H1 (cell line): ENCODE data around the gene RPS6KA2. TPM values are rescaled to one million over a fixed set of nuclear protein-coding genes. Genes with fewer than 3 reads are reported as not detected.

Source experiments
- CTCF ChIA-PET: fragments of 300-600 bp; sonication (Branson Sonifier 250); formaldehyde crosslinking; loops from one replicate; lab custom pipeline; 2021; ENCODE audit not compliant: partially characterized antibody; lab: Charles Lee
- POLR2A ChIA-PET: fragments of 300-600 bp; sonication (Branson Sonifier 250); formaldehyde crosslinking; loops from one replicate; lab custom pipeline; 2021; ENCODE audit warnings: inconsistent platforms; ENCODE audit not compliant: partially characterized antibody; lab: Charles Lee
- DNase-seq, 2 experiments: peaks; one replicate each; pipeline versions ENCODE4 v3.0.0 to v3.0.0-alpha.2; 2010 to 2022; ENCODE audit warnings: low spot score in 2 of 2, low read depth in 1 of 2, mixed read lengths in 1 of 2
- FAIRE-seq: peaks from 2 replicates; lab custom pipeline; 2011; peaks lifted over from hg19 to GRCh38; lab: Jason Lieb, UNC
- H2AFZ ChIP-seq: 2 replicates; pipeline ENCODE4 v1.8.1; 2012; ENCODE audit warnings: low read length, inconsistent platforms
- H2AK5ac ChIP-seq: 2 replicates; pipeline ENCODE4 v1.6.1; 2013; ENCODE audit warnings: low read depth, low read length
- H2BK120ac ChIP-seq: replicated peaks from 2 replicates; pipeline ENCODE3; 2013; ENCODE audit warnings: low read depth, low read length, inconsistent platforms
- H2BK12ac ChIP-seq: 2 replicates; pipeline ENCODE4 v1.6.1; 2013; ENCODE audit warnings: low read depth, low read length
- H2BK15ac ChIP-seq: 2 replicates; pipeline ENCODE4 v1.6.1; 2013; ENCODE audit warnings: low read length
- H2BK20ac ChIP-seq: 2 replicates; pipeline ENCODE4 v1.6.1; 2013; ENCODE audit warnings: low read length
- H2BK5ac ChIP-seq: 2 replicates; pipeline ENCODE4 v1.6.1; 2013; ENCODE audit warnings: low read depth, low read length
- H3K14ac ChIP-seq: 2 replicates; pipeline ENCODE4 v1.6.1; 2013; ENCODE audit warnings: inconsistent platforms; ENCODE audit not compliant: insufficient read length
- H3K18ac ChIP-seq: 2 replicates; pipeline ENCODE4 v1.6.1; 2013; ENCODE audit warnings: low read length; ENCODE audit errors: extremely low read depth
- H3K23ac ChIP-seq: 2 replicates; pipeline ENCODE4 v1.6.1; 2013; ENCODE audit warnings: inconsistent platforms; ENCODE audit not compliant: insufficient read length
- H3K23me2 ChIP-seq: 2 replicates; pipeline ENCODE4 v1.6.1; 2013; ENCODE audit warnings: low read depth, low read length
- H3K27ac ChIP-seq: 2 replicates; pipeline ENCODE4 v1.6.1; 2011; ENCODE audit warnings: low read depth, low read length, inconsistent platforms
- H3K27me3 ChIP-seq, 4 experiments: replicated peaks in 1 of 4; 1 replicate in 1 of 4; 2 replicates in 3 of 4; pipeline versions ENCODE4 v1.6.1 to v1.8.1; 2011 to 2013; ENCODE audit warnings: low read length in 3 of 4, mild to moderate bottlenecking in 3 of 4, inconsistent platforms in 2 of 4, mixed read lengths in 2 of 4, moderate library complexity in 1 of 4; ENCODE audit not compliant: control insufficient read depth in 3 of 4, insufficient read depth in 3 of 4; ENCODE audit errors: extremely low read depth in 1 of 4
- H3K36me3 ChIP-seq, 4 experiments: 2 replicates each; pipeline versions ENCODE4 v1.6.1 to v1.8.1; 2011 to 2013; ENCODE audit warnings: mild to moderate bottlenecking in 4 of 4, low read length in 3 of 4, moderate library complexity in 2 of 4, control low read depth in 1 of 4, inconsistent platforms in 1 of 4; ENCODE audit not compliant: insufficient read depth in 4 of 4, control insufficient read depth in 2 of 4
- H3K4ac ChIP-seq: replicated peaks from 2 replicates; pipeline ENCODE3; 2013; ENCODE audit warnings: low read length, low read depth, mixed read lengths, inconsistent platforms; ENCODE audit not compliant: insufficient read length
- H3K4me1 ChIP-seq, 4 experiments: replicated peaks in 1 of 4; 1 replicate in 1 of 4; 2 replicates in 3 of 4; pipeline versions ENCODE4 v1.6.1 to v1.8.1; 2011 to 2013; ENCODE audit warnings: low read length in 3 of 4, inconsistent platforms in 2 of 4, mixed read lengths in 1 of 4; ENCODE audit not compliant: insufficient read depth in 4 of 4, control insufficient read depth in 3 of 4
- H3K4me2 ChIP-seq, 2 experiments: 2 replicates each; pipeline versions ENCODE4 v1.6.1 to v1.8.1; 2011 to 2013; ENCODE audit warnings: low read depth in 2 of 2, low read length in 2 of 2, control low read depth in 1 of 2, inconsistent platforms in 1 of 2, mild to moderate bottlenecking in 1 of 2; ENCODE audit not compliant: insufficient read depth in 1 of 2
- H3K4me3 ChIP-seq, 4 experiments: fragments of 200-600, 300-600 bp in 1 of 4; sonication (generic), shearing (Covaris generic), sonication (Bioruptor Twin) in 1 of 4; 2 replicates each; pipeline versions ENCODE4 v1.5.1 to v1.8.1; 2011 to 2016; ENCODE audit warnings: low read length in 4 of 4, low read depth in 3 of 4, control low read depth in 2 of 4, inconsistent platforms in 2 of 4, mild to moderate bottlenecking in 2 of 4, mixed read lengths in 1 of 4, moderate library complexity in 1 of 4; ENCODE audit not compliant: insufficient read depth in 2 of 4; ENCODE audit errors: extremely low read depth in 1 of 4
- H3K56ac ChIP-seq: replicated peaks from 2 replicates; pipeline ENCODE3; 2013; ENCODE audit warnings: low read depth, mild to moderate bottlenecking, mixed read lengths, low read length, inconsistent platforms; ENCODE audit not compliant: insufficient read length
- H3K79me1 ChIP-seq: 2 replicates; pipeline ENCODE4 v1.6.1; 2013; ENCODE audit warnings: low read depth, low read length, control low read depth
- H3K79me2 ChIP-seq, 2 experiments: 2 replicates each; pipeline versions ENCODE4 v1.6.1 to v1.8.1; 2012 to 2013; ENCODE audit warnings: low read length in 2 of 2, mild to moderate bottlenecking in 2 of 2, inconsistent platforms in 1 of 2; ENCODE audit not compliant: insufficient read depth in 2 of 2, control insufficient read depth in 1 of 2
- H3K9ac ChIP-seq, 4 experiments: replicated peaks in 1 of 4; 1 replicate in 1 of 4; 2 replicates in 3 of 4; pipeline versions ENCODE4 v1.6.1 to v1.8.1; 2011 to 2013; ENCODE audit warnings: low read depth in 3 of 4, low read length in 3 of 4, control low read depth in 2 of 4, mild to moderate bottlenecking in 2 of 4, moderate library complexity in 2 of 4, inconsistent platforms in 1 of 4; ENCODE audit errors: extremely low read depth in 1 of 4
- H3K9me3 ChIP-seq, 2 experiments: 2 replicates each; pipeline versions ENCODE4 v1.6.1 to v1.8.1; 2012 to 2013; ENCODE audit warnings: mild to moderate bottlenecking in 2 of 2, moderate library complexity in 2 of 2, control low read depth in 1 of 2, inconsistent platforms in 1 of 2, low read depth in 1 of 2, low read length in 1 of 2, mixed read lengths in 1 of 2; ENCODE audit not compliant: insufficient read depth in 2 of 2
- H4K20me1 ChIP-seq, 2 experiments: replicated peaks in 1 of 2; 2 replicates each; pipeline versions ENCODE3 to v1.8.1; 2011 to 2013; ENCODE audit warnings: inconsistent platforms in 2 of 2, low read length in 2 of 2, mild to moderate bottlenecking in 1 of 2; ENCODE audit not compliant: insufficient read depth in 2 of 2, control insufficient read depth in 1 of 2
- H4K5ac ChIP-seq: 2 replicates; pipeline ENCODE4 v1.6.1; 2013; ENCODE audit warnings: low read length, low read depth, mixed read lengths, inconsistent platforms; ENCODE audit not compliant: insufficient read length
- H4K8ac ChIP-seq: 2 replicates; pipeline ENCODE4 v1.8.0; 2013; ENCODE audit warnings: mild to moderate bottlenecking, moderate library complexity, low read length, inconsistent platforms; ENCODE audit not compliant: insufficient read depth; ENCODE audit errors: extremely low read depth
- H4K91ac ChIP-seq: replicated peaks from 2 replicates; pipeline ENCODE3; 2013; ENCODE audit warnings: low read length, mixed read lengths, inconsistent platforms; ENCODE audit not compliant: insufficient read length
- CEBPB ChIP-seq: IDR thresholded peaks from 2 replicates; pipeline ENCODE4 v1.6.1; 2012; ENCODE audit warnings: low read depth, low read length
- E2F6 ChIP-seq: IDR thresholded peaks from 2 replicates; pipeline ENCODE4 v1.6.1; 2012; ENCODE audit warnings: inconsistent platforms
- EZH2 ChIP-seq: fragments of 200-600 bp; sonication (generic); IDR thresholded peaks from 2 replicates; pipeline ENCODE4 v1.7.1; 2012; ENCODE audit warnings: low read depth, mild to moderate bottlenecking, moderate library complexity, low read length, inconsistent platforms; ENCODE audit not compliant: severe bottlenecking
- MAFK ChIP-seq: IDR thresholded peaks from 2 replicates; pipeline ENCODE4 v1.6.1; 2012; ENCODE audit warnings: low read depth, mild to moderate bottlenecking, improper control_type of control experiment, low read length
- RBBP5 ChIP-seq: IDR thresholded peaks from 2 replicates; pipeline ENCODE4 v1.7.1; 2012; ENCODE audit warnings: low read depth, mild to moderate bottlenecking, inconsistent platforms, low read length, moderate library complexity, borderline replicate concordance
- SAP30 ChIP-seq: fragments of 300-600 bp; sonication (generic); IDR thresholded peaks from 2 replicates; pipeline ENCODE4 v1.7.1; 2012; ENCODE audit warnings: low read length, moderate library complexity, mild to moderate bottlenecking, inconsistent platforms; ENCODE audit not compliant: insufficient read depth, insufficient replicate concordance
- SIN3A ChIP-seq, 2 experiments: IDR thresholded peaks in 1 of 2; conservative IDR thresholded peaks in 1 of 2; 2 replicates each; pipeline ENCODE4 v1.6.1; 2011 to 2012; ENCODE audit warnings: low read length in 2 of 2, improper control_type of control experiment in 1 of 2, low read depth in 1 of 2, mild to moderate bottlenecking in 1 of 2
- SIX5 ChIP-seq: IDR thresholded peaks from 2 replicates; pipeline ENCODE4 v1.6.1; 2011; ENCODE audit warnings: mild to moderate bottlenecking, low read depth, low read length
- SRF ChIP-seq: IDR thresholded peaks from 2 replicates; pipeline ENCODE4 v1.6.1; 2011; ENCODE audit warnings: mild to moderate bottlenecking, low read depth, low read length, moderate library complexity
- TEAD4 ChIP-seq: IDR thresholded peaks from 2 replicates; pipeline ENCODE4 v1.6.1; 2012; ENCODE audit warnings: low read depth, low read length, inconsistent platforms, mixed read lengths
- WGBS, 2 experiments: shearing (Covaris generic) in 1 of 2; methylation state at CpG; one replicate each; pipeline versions ENCODE4 v1.1.6 to v1.1.7; 2013 to 2015; ENCODE audit warnings: low lambda C conversion rate in 2 of 2, mixed read lengths in 2 of 2, inconsistent platforms in 1 of 2, low coverage in 1 of 2, missing lambda C conversion rate in 1 of 2; ENCODE audit not compliant: insufficient replicate concordance in 2 of 2, insufficient coverage in 1 of 2, insufficient read length in 1 of 2; ENCODE audit errors: extremely low coverage in 1 of 2, missing lambda C conversion rate in 1 of 2; 5-methylcytosine and 5-hydroxymethylcytosine counted together
- polyA plus RNA-seq, 7 experiments: library from polyadenylated mRNA; depleted of rRNA in 3 of 7; stranded (reverse) in 5 of 7; unstranded in 2 of 7; fragments of >200 nt in 5 of 7; fragments of 200-250 nt in 2 of 7; gene quantifications; 1 replicate in 5 of 7; 2 replicates in 1 of 7; 4 replicates in 1 of 7; pipeline versions ENCODE4 v1.2.1 to v1.2.3, GENCODE V29; 2011 to 2013; ENCODE audit warnings: missing spikeins in 2 of 7, mixed read lengths in 2 of 7
- total RNA-seq: library from RNA; stranded (reverse); fragmentation: NEBNext Ultra II Directional; extraction: Animal tissue kit (Norgen Biotek cat#: 25700); gene quantifications from 2 replicates; pipeline ENCODE4 v1.2.1, GENCODE V29; 2021

RPS6KA2 gene
- total and polyA plus RNA-seq, 2 of the 8 experiments (the other 6 are each of a cell fraction or from before 2014, with no cell fraction given), result 8.8 to 25.7 TPM

DNA sequence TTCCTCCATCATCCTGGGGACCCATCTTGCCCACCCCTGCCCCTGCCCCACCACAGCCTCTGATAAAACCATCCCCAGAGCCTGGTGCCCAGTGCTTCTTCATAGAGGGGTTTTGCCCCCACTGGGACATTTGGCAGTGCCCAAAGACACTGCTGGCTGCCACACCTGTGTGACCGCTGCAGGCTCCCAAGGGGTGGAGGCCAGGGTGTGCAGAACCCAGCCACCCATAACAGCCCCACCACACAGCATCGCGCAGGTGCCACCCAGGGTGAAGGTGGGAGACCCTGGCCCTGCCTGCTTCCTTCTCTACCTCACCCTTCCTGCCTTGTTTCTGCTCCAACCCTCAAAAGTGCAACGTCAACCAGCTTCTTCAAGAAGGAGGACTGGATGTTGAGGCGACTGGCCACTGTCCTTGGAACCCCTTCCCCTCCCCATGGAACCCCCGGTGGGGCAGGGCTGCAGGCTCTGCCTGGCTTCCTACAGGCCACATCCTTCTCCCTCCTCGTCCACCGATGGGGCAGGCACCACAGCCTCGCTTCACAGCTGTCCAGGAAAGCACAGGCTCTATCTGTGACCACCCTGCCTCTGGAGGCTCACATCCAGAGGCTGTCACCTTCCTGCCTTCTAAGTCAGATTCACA is 165.1 kb downstream of the RPS6KA2 start:
- Histone ChIP-seq H3K56ac (no peak overlapping the region), H3K36me3 (peaks cover 0 to 6% (median 3%) of the 10 kb centered on the region in 4 experiments; a peak in 3 of 8 replicates), H4K91ac (no peak overlapping the region), H3K23me2 (peaks cover 4% of the 10 kb centered on the region), H3K4me1 (peaks cover 0 to 3% (median 1%) of the 10 kb centered on the region in 4 experiments; a peak in 1 of 7 replicates), H3K14ac (no peak overlapping the region), H3K23ac (no peak overlapping the region), H3K79me2 (no peaks in the 10 kb centered on the region), H3K9me3 (no peaks in the 10 kb centered on the region), H3K79me1 (no peaks in the 10 kb centered on the region), H3K18ac (no peak overlapping the region), H3K9ac (no peak overlapping the region), H3K4me3 (no peak overlapping the region), H2AK5ac (no peak overlapping the region), H2AFZ (no peak overlapping the region), H4K5ac (no peak overlapping the region), H2BK120ac (no peak overlapping the region), H3K4me2 (no peak overlapping the region), H4K20me1 (peaks cover 2 to 8% of the 10 kb centered on the region in 2 experiments), H3K27ac (no peak overlapping the region), H2BK20ac (no peak overlapping the region), H2BK12ac (no peak overlapping the region), H2BK5ac (peak overlapping the region; percentile 35; the same call in 1 of the 2 replicates), H3K4ac (no peak overlapping the region), H2BK15ac (no peak overlapping the region), H4K8ac (no peak overlapping the region), H3K27me3 (no peaks in the 10 kb centered on the region)
- ChIA-PET POLR2A (interaction anchor here (1.6 kb wide), 1 partner anchor 9 kb away, joined by 4 read pairs; no protein-coding TSS in a partner anchor), CTCF (interaction anchor here (1.0 to 1.7 kb wide), 6 partner anchors 9 to 224 kb away, joined by 3 to 5 read pairs (median 4); no protein-coding TSS in a partner anchor)
- FAIRE-seq (no peak), DNase-seq (no peak)
- WGBS, 2 experiments, result 85% methylated on average over 9 of the region's 9 CpGs; no CpG with 5 or more reads in 1 of the 2 experiments
- no peak for TF ChIP-seq RBBP5
- no peak for TF ChIP-seq CEBPB
- TF ChIP-seq SRF, result no peak
- no peak for TF ChIP-seq MAFK
- no peak for TF ChIP-seq SIX5
- no peak for TF ChIP-seq EZH2
- no peak for TF ChIP-seq E2F6
- no peak for TF ChIP-seq SAP30
- TF ChIP-seq TEAD4, result no peak
- TF ChIP-seq SIN3A (conservative IDR thresholded peaks at IDR 0.05 in 1 of 2, IDR thresholded peaks at IDR 0.05 in 1 of 2; ENCODE audit: low read depth in 1 of 2, low read length in 2 of 2), result no peak
